Raji (cell line): ENCODE results near the gene NRROS.

Experiments used
- POLR2A ChIP-seq: IDR thresholded peaks from 2 replicates; pipeline ENCODE4 v1.6.1; 2011; ENCODE audit warnings: low read depth, low read length, control low read depth; ENCODE audit not compliant: insufficient read depth

Gene NRROS

GRCh38 chr3:196659901-196660351, 20.4 kb downstream of the NRROS start:
- no peak for TF ChIP-seq POLR2A

- no peak for TF ChIP-seq POLR2A
Observed at GRCh38 chr3:196660381-196661166, 21.1 kb downstream of the NRROS start.

GRCh38 chr3:196661400-196661799, 21.9 kb downstream of the NRROS start:
- no peak for TF ChIP-seq POLR2A

GRCh38 chr3:196662033-196662432, 22.5 kb downstream of the NRROS start:
- no peak for TF ChIP-seq POLR2A

- no peak for TF ChIP-seq POLR2A
Observed at GRCh38 chr3:196662711-196663571, 23.4 kb downstream of the NRROS start.

- no peak for TF ChIP-seq POLR2A
Observed at GRCh38 chr3:196666001-196666867, 26.7 kb downstream of the NRROS start.

- TF ChIP-seq POLR2A: no peak
Observed at GRCh38 chr3:196667056-196667825, 27.7 kb downstream of the NRROS start.

GRCh38 chr3:196670339-196670738, 30.8 kb downstream of the NRROS start:
- no peak for TF ChIP-seq POLR2A

- no peak for TF ChIP-seq POLR2A
Observed at GRCh38 chr3:196673632-196674031, 34.1 kb downstream of the NRROS start.

- no peak for TF ChIP-seq POLR2A
Observed at GRCh38 chr3:196677353-196677752, 37.9 kb downstream of the NRROS start.

GRCh38 chr3:196677931-196678330, 38.4 kb downstream of the NRROS start:
- TF ChIP-seq POLR2A: no peak

GRCh38 chr3:196684548-196685407, 45.3 kb downstream of the NRROS start:
- TF ChIP-seq POLR2A: no peak

GRCh38 chr3:196686436-196686835, 46.9 kb downstream of the NRROS start:
- TF ChIP-seq POLR2A: no peak
